ENCODE data around the gene TSHZ3.

Gene TSHZ3

DNA sequence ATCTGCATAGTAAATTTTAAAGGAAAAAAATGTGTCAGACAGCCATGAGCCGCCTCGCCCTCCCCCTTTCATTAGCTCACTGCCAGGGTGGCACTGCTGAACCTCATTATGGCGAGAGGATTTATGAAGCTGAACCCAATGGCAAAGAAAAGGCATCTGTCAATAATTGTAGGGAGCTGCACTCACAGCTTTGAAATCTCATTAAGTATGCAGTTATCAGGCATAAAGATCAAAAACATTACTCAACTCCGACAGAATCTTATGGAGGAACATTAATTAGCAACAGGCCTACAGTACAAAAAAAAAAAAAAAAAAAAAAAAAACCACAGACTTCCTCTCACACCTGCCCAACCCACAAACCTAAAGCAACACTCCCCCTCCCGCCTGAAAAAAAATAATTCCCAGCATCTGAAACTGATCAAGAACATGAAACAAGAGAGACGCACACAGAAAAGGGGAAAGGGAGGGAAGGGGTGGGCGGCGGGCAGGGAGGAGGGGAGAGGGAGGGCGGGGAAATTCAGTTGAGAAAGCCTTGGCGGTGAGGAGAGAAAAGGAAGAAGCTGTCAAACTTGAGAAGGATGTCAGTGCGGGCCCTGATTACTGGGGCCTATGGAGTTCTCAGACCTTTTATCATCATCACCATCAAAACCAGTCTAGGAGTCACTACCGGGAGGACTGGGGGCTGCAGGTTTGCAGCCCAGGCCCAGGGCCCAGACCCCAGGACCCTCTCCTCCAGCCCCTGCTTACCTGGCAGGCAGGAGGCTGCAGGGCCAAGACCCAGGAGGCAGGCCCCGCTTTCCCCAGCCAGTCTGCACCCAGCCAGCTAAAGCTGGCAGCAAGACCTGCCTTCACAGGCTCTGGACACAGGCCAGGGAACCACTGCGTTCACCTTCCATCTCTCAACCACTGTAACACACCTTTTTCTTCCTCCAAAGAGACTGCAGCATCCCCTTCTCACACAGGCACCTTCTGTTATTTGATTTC, 8.9 kb downstream of the TSHZ3 start:
- CTCF ChIA-PET: interaction anchor here (0.8 kb wide), 1 partner anchor 286 kb away, joined by 3 read pairs; no protein-coding TSS in a partner anchor
- TF ChIP-seq HDGF (IDR thresholded peaks at IDR 0.05; ENCODE audit: borderline replicate concordance) (no peak), ZNF384 (IDR thresholded peaks at IDR 0.05) (peak; percentile 42)
- POLR2A ChIA-PET: interaction anchor here (1.0 to 1.4 kb wide), 2 partner anchors 10 to 21 kb away, joined by 3 read pairs; no protein-coding TSS in a partner anchor
- DNase-seq (ENCODE audit: extremely low spot score): no peak

DNA sequence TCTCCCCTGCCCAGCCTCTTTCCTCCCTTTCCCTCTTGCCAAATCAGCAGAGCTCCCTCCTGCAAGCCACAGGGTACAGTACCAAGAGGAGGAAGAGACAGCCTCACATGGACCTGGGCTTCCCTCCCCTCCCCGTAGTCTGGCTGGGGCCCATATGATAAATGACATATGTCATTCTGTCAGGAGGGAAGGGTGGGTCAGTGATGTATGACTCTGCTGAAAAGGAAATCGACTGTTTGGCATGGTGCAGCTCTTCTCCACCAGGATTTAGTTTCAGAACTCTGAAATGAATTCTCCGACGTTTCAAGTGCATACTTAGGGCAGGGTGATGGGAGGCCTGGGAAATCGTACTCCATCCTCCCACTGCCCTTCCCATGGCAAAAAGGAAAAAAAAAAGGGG, 9.8 kb downstream of the TSHZ3 start:
- CTCF ChIA-PET: interaction anchor here (0.7 to 0.8 kb wide), 2 partner anchors 11 to 285 kb away, joined by 3 read pairs; no protein-coding TSS in a partner anchor
- POLR2A ChIA-PET: interaction anchor here (0.6 to 1.3 kb wide), 3 partner anchors 8 to 10 kb away, joined by 3 to 5 read pairs (median 3); no protein-coding TSS in a partner anchor
- no peak for DNase-seq (ENCODE audit: extremely low spot score)

DNA sequence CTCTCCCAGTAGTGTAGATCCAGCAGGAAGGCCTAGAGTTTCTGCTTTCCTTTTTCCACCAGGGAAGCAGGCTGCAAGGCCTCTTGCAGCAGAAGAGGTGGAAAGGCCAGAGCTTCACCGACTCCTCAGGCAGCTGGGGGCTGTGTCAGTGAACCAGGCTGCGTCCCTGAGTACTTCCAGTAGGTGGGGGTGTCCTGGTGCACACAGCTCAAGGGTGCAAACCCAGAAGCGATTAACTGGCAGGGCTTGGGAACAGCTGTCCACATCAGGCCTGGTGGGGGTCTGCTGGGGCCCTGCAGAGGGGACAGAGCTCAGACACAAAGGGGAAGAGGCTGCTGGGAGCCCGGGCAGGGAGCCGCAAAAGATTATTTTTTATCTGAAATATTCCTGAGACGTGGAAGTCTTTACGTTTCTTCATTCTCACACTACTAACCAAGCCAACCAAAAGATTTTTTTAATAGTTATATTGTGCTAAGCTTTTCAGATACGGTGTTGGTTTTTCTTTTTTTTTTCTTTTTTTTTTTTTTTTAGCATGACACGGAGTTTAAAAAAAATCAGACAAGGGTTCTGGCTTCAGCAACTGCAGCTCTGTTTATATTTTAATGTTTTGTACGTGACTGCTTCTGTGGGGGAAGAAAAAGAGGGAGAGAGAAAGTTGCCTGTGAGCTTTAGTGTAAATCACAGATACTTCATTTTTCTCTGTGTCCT, 11.0 kb downstream of the TSHZ3 start:
- POLR2A ChIA-PET: interaction anchor here (1.0 to 1.3 kb wide), 2 partner anchors 9 to 11 kb away, joined by 3 to 5 read pairs; partner anchors contain the start of gene TSHZ3
- TF ChIP-seq FOXM1 (IDR thresholded peaks at IDR 0.05; ENCODE audit: borderline replicate concordance) (no peak), L3MBTL2 (conservative IDR thresholded peaks at IDR 0.05) (no peak), ELF4 (IDR thresholded peaks at IDR 0.05) (no peak), ZNF384 (IDR thresholded peaks at IDR 0.05) (no peak), NFRKB (IDR thresholded peaks at IDR 0.05) (no peak), HDGF (IDR thresholded peaks at IDR 0.05; ENCODE audit: borderline replicate concordance) (no peak), CTBP1 (IDR thresholded peaks at IDR 0.05; ENCODE audit: borderline replicate concordance) (no peak), TARDBP (IDR thresholded peaks at IDR 0.05) (no peak), SUZ12 (IDR thresholded peaks at IDR 0.05) (no peak), LEF1 (IDR thresholded peaks at IDR 0.05; ENCODE audit: borderline replicate concordance) (no peak), FOXA1 (IDR thresholded peaks at IDR 0.05) (no peak), ARNT (IDR thresholded peaks at IDR 0.05) (no peak)
- TF ChIP-seq, protein P1, sequence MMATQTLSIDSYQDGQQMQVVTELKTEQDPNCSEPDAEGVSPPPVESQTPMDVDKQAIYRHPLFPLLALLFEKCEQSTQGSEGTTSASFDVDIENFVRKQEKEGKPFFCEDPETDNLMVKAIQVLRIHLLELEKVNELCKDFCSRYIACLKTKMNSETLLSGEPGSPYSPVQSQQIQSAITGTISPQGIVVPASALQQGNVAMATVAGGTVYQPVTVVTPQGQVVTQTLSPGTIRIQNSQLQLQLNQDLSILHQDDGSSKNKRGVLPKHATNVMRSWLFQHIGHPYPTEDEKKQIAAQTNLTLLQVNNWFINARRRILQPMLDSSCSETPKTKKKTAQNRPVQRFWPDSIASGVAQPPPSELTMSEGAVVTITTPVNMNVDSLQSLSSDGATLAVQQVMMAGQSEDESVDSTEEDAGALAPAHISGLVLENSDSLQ (IDR thresholded peaks at IDR 0.05): no peak
- CTCF ChIA-PET: interaction anchor here (0.6 to 1.1 kb wide), 4 partner anchors 10 to 89 kb away, joined by 3 to 6 read pairs (median 4); no protein-coding TSS in a partner anchor
- DNase-seq (ENCODE audit: extremely low spot score): peak; percentile 72

More for the DNA sequence above, 9.8 kb downstream of the TSHZ3 start:
- TF ChIP-seq CTBP1 (IDR thresholded peaks at IDR 0.05; ENCODE audit: borderline replicate concordance): no peak
- TF ChIP-seq, protein P1 (IDR thresholded peaks at IDR 0.05): peak; percentile 89

DNA sequence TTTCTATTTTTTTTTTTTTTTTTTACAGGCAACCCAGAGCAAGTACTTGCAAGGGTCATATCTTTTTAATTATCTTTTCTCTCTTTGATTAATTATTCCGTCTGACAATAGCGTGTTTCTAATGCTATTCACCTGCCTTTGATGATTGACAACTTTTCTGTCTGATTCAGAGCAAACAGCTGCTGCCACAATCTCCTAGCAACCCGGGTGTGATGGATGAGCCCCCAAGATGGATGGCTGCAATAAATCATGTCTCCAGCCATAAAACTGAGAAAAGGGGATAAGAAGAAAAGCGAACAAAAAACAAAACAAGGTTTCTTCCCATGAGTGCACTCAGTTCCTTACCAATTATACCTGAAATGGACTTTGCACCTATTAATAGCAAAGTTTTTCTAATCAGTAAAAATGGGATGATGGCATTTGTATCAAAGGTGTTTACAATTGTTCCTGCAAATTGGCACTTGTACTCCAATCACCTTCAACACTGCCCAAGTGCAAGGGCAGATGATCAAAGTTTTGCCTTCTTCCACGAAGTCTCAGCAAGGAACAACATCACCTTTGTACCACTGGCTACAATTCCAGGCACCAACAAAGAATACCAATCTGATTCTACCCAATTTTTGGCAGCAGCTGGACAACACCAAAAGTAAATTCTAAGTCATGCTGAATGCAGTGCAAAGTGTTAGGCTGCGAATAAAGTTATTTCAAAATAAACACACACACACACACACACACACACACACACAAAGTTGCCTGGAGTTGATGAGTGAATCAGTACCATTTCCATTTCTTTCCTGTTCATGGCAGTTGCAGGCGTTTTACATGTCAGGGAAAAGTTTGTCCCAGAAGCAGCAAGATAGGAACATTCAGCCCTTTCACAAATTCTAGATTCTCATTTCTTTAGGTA, 12.0 kb downstream of the TSHZ3 start:
- CTCF ChIA-PET: interaction anchor here (0.6 to 1.1 kb wide), 4 partner anchors 9 to 24 kb away, joined by 3 to 6 read pairs (median 4); no protein-coding TSS in a partner anchor
- no peak for DNase-seq (ENCODE audit: extremely low spot score)
- POLR2A ChIA-PET: interaction anchor here (1.0 to 1.4 kb wide), 2 partner anchors 12 kb away, joined by 3 read pairs; partner anchors contain the start of gene TSHZ3
- no peak for TF ChIP-seq TARDBP (IDR thresholded peaks at IDR 0.05)
- no peak for TF ChIP-seq SP1 (IDR thresholded peaks at IDR 0.05)
- TF ChIP-seq, protein P1 (IDR thresholded peaks at IDR 0.05): peak; percentile 79

DNA sequence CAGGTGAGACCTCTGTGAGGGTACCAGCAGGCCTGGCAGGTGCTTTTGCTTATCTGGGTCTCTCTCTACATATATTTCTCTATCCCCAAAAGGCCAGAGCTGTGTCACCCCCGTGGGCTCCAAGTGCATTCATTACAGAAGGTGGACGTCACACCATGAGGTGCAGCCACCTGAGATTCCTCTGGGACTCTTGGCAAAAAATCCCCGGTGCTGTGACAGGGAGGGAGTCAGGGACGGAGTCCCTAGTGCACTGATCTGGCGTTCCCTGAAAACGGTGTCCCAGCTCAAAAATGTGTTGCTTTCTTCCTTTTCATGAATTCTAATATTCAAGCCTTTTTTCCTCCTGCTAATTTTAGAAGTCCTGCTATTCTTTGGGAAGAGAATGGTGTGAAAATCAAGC, 13.5 kb downstream of the TSHZ3 start:
- DNase-seq (ENCODE audit: extremely low spot score): no peak
- TF ChIP-seq BHLHE40 (IDR thresholded peaks at IDR 0.05; ENCODE audit: borderline replicate concordance) (no peak), NFRKB (IDR thresholded peaks at IDR 0.05) (no peak), ZNF384 (IDR thresholded peaks at IDR 0.05) (no peak), ARNT (IDR thresholded peaks at IDR 0.05) (no peak), CTBP1 (IDR thresholded peaks at IDR 0.05; ENCODE audit: borderline replicate concordance) (no peak), SP1 (IDR thresholded peaks at IDR 0.05) (no peak), L3MBTL2 (conservative IDR thresholded peaks at IDR 0.05) (no peak), SUZ12 (IDR thresholded peaks at IDR 0.05) (no peak), HDGF (IDR thresholded peaks at IDR 0.05; ENCODE audit: borderline replicate concordance) (no peak)
- TF ChIP-seq, protein P1 (IDR thresholded peaks at IDR 0.05): no peak
- ChIA-PET POLR2A (interaction anchor here (1.4 kb wide), 1 partner anchor 14 kb away, joined by 3 read pairs; the partner anchor contains the start of gene TSHZ3), CTCF (no interaction called here)

All from HEK293T (cell line).